ENCODE data around the gene FBXW7.

Gene FBXW7

GRCh38 chr4:152321923-152322322, 214.0 kb downstream of the FBXW7 start:
- no peak for DNase-seq

GRCh38 chr4:152321398-152321797, 214.5 kb downstream of the FBXW7 start:
- no peak for DNase-seq

- DNase-seq: no peak
Observed at GRCh38 chr4:152316969-152317368, 218.9 kb downstream of the FBXW7 start.

GRCh38 chr4:152310257-152310656, 225.6 kb downstream of the FBXW7 start:
- DNase-seq: peak; percentile 37

- DNase-seq: peak; percentile 8
Observed at GRCh38 chr4:152309418-152309817, 226.5 kb downstream of the FBXW7 start.

- DNase-seq: peak; percentile 79
Observed at GRCh38 chr4:152308951-152309350, 226.9 kb downstream of the FBXW7 start.

- DNase-seq: peak; percentile 79
Observed at GRCh38 chr4:152307669-152308068, 228.2 kb downstream of the FBXW7 start.

GRCh38 chr4:152306541-152306940, 229.4 kb downstream of the FBXW7 start:
- DNase-seq: no peak

GRCh38 chr4:152304220-152304619, 231.7 kb downstream of the FBXW7 start:
- DNase-seq: no peak

GRCh38 chr4:152301381-152301780, 234.5 kb downstream of the FBXW7 start:
- no peak for DNase-seq

- DNase-seq: no peak
Observed at GRCh38 chr4:152299553-152299952, 236.3 kb downstream of the FBXW7 start.

- no peak for DNase-seq
Observed at GRCh38 chr4:152296386-152296785, 239.5 kb downstream of the FBXW7 start.

GRCh38 chr4:152294765-152295164, 241.1 kb downstream of the FBXW7 start:
- DNase-seq: no peak

- no peak for DNase-seq
Observed at GRCh38 chr4:152294331-152294730, 241.6 kb downstream of the FBXW7 start.

- no peak for DNase-seq
Observed at GRCh38 chr4:152293527-152293926, 242.4 kb downstream of the FBXW7 start.

GRCh38 chr4:152290366-152290921, 245.4 kb downstream of the FBXW7 start:
- no peak for DNase-seq

- no peak for DNase-seq
Observed at GRCh38 chr4:152289941-152290340, 246.0 kb downstream of the FBXW7 start.

- DNase-seq: no peak
Observed at GRCh38 chr4:152289541-152289940, 246.4 kb downstream of the FBXW7 start.

- DNase-seq: no peak
Observed at GRCh38 chr4:152283801-152284470, 252.0 kb downstream of the FBXW7 start.

GRCh38 chr4:152281822-152282221, 254.1 kb downstream of the FBXW7 start:
- no peak for DNase-seq

GRCh38 chr4:152281211-152281610, 254.7 kb downstream of the FBXW7 start:
- DNase-seq: no peak

GRCh38 chr4:152279234-152279566, 256.7 kb downstream of the FBXW7 start:
- DNase-seq: no peak

GRCh38 chr4:152278505-152279233, 257.2 kb downstream of the FBXW7 start:
- DNase-seq: peak; percentile 88

- no peak for DNase-seq
Observed at GRCh38 chr4:152278172-152278504, 257.8 kb downstream of the FBXW7 start.

GRCh38 chr4:152277333-152277732, 258.6 kb downstream of the FBXW7 start:
- DNase-seq: no peak

Data from NCI-H510A treated with DMSO at 0.1 percent for 48 hours (cell line).